Liver (tissue), 9 donors: ENCODE data around the gene ZNG1E. TPM values are rescaled to one million over a fixed set of nuclear protein-coding genes. Genes with fewer than 3 reads are reported as not detected.
A peak's percentile ranks its signal among the peaks of the same experiment; 100 is the strongest.
"Not testable (repeated sequence)": the region's sequence is repeated elsewhere in the genome, so short reads cannot be mapped to it uniquely, and the experiment has no call there.

Source experiments
- DNase-seq: peaks from one replicate; pipeline ENCODE4 v3.0.0-alpha.2; 2017; ENCODE audit warnings: low spot score
- H3K27ac ChIP-seq, 2 donors: one replicate each; pipeline ENCODE4 v1.7.0; 2013; ENCODE audit warnings: inconsistent platforms in 2 of 2, low read length in 2 of 2, control low read depth in 1 of 2, low read depth in 1 of 2, mild to moderate bottlenecking in 1 of 2
- H3K27me3 ChIP-seq, 4 donors: one replicate each; pipeline versions ENCODE4 v1.6.1 to v1.7.0; 2013; ENCODE audit warnings: low read length in 3 of 4, inconsistent platforms in 1 of 4, mild to moderate bottlenecking in 1 of 4, moderate library complexity in 1 of 4; ENCODE audit not compliant: control insufficient read depth in 4 of 4, insufficient read depth in 4 of 4
- H3K36me3 ChIP-seq, 4 donors: one replicate each; pipeline versions ENCODE4 v1.6.1 to v1.7.0; 2013; ENCODE audit warnings: low read length in 3 of 4, mild to moderate bottlenecking in 3 of 4, low read depth in 1 of 4, moderate library complexity in 1 of 4; ENCODE audit not compliant: control insufficient read depth in 4 of 4, insufficient read depth in 3 of 4
- H3K4me1 ChIP-seq, 4 donors: one replicate each; pipeline versions ENCODE4 v1.6.1 to v1.7.0; 2013; ENCODE audit warnings: low read length in 3 of 4, mild to moderate bottlenecking in 3 of 4, moderate library complexity in 1 of 4; ENCODE audit not compliant: control insufficient read depth in 4 of 4, insufficient read depth in 4 of 4
- H3K4me3 ChIP-seq, 3 donors: one replicate each; pipeline versions ENCODE4 v1.6.1 to v1.7.0; 2013; ENCODE audit warnings: low read length in 3 of 3, control low read depth in 1 of 3, low read depth in 1 of 3, mild to moderate bottlenecking in 1 of 3
- H3K9ac ChIP-seq, 2 donors: one replicate each; pipeline ENCODE4 v1.7.0; 2013; ENCODE audit warnings: low read length in 2 of 2, mild to moderate bottlenecking in 2 of 2, moderate library complexity in 2 of 2, control low read depth in 1 of 2, low read depth in 1 of 2
- H3K9me3 ChIP-seq, 4 donors: one replicate each; pipeline versions ENCODE4 v1.6.1 to v1.7.0; 2013; ENCODE audit warnings: low read length in 3 of 4; ENCODE audit not compliant: control insufficient read depth in 4 of 4
- CTCF ChIP-seq: fragments of 150-350 bp; IDR thresholded peaks from 2 replicates; pipeline ENCODE4 v1.5.1; 2017; ENCODE audit warnings: improper control_type of control experiment, low read depth, low read length; ENCODE audit not compliant: missing input control
- GABPA ChIP-seq, 2 donors: IDR thresholded peaks in 1 of 2; conservative IDR thresholded peaks in 1 of 2; 2 replicates each; pipeline ENCODE4 v1.6.1; 2016; ENCODE audit warnings: antibody characterized with exemption in 2 of 2, mild to moderate bottlenecking in 1 of 2, moderate library complexity in 1 of 2
- HNF4A ChIP-seq, 2 donors: conservative IDR thresholded peaks; 2 replicates each; pipeline ENCODE4 v1.6.1; 2016; ENCODE audit warnings: antibody characterized with exemption in 2 of 2, mild to moderate bottlenecking in 2 of 2
- RAD21 ChIP-seq, 2 donors: IDR thresholded peaks; 2 replicates each; pipeline ENCODE4 v1.6.1; 2016; ENCODE audit warnings: antibody characterized with exemption in 2 of 2, mild to moderate bottlenecking in 2 of 2
- RXRA ChIP-seq, 2 donors: IDR thresholded peaks; 2 replicates each; pipeline ENCODE4 v1.6.1; 2017 to 2018; ENCODE audit warnings: antibody characterized with exemption in 2 of 2, mild to moderate bottlenecking in 1 of 2
- SP1 ChIP-seq: IDR thresholded peaks from 2 replicates; pipeline ENCODE4 v1.6.1; 2018; ENCODE audit warnings: antibody characterized with exemption, mild to moderate bottlenecking
- TAF1 ChIP-seq: conservative IDR thresholded peaks from 2 replicates; pipeline ENCODE4 v1.6.1; 2016; ENCODE audit warnings: antibody characterized with exemption, mild to moderate bottlenecking
- YY1 ChIP-seq: IDR thresholded peaks from 2 replicates; pipeline ENCODE4 v1.6.1; 2016; ENCODE audit warnings: antibody characterized with exemption, mild to moderate bottlenecking
- ZBTB33 ChIP-seq: IDR thresholded peaks from 2 replicates; pipeline ENCODE4 v1.6.1; 2016; ENCODE audit warnings: antibody characterized with exemption
- WGBS: extraction: QIAGEN DNeasy Blood & Tissue Kit; methylation state at CpG from one replicate; pipeline ENCODE4 v1.1.7; 2013; 5-methylcytosine and 5-hydroxymethylcytosine counted together
- polyA plus RNA-seq, 2 donors: library from polyadenylated mRNA; stranded (reverse) in 1 of 2; unstranded in 1 of 2; fragments of 200-250 nt in 1 of 2; fragments of >200 nt in 1 of 2; fragmentation: Nextera tagmentation in 1 of 2; extraction: Ambion mirVana in 1 of 2; gene quantifications; one replicate each; pipeline versions ENCODE4 v1.2.1 to v1.2.3, GENCODE V29; 2013 to 2015
- total RNA-seq, 2 donors: library from RNA; depleted of rRNA; stranded (reverse); fragments of >200 nt; gene quantifications; one replicate each; pipeline ENCODE4 v1.2.3, GENCODE V29; 2014
- donor health status: healthy.
- donor health status: healthy.
- donor health status: healthy.
- donor health status: healthy.
- donor health status: healthy.

ZNG1E gene
- total RNA-seq (10 to 100 TPM; 11.3 to 64.7 TPM), polyA plus RNA-seq (10 to 100 TPM; 39.4 to 90.3 TPM)

- H3K27me3 ChIP-seq, H3K4me1 ChIP-seq, H3K9me3 ChIP-seq, H3K36me3 ChIP-seq: not testable (repeated sequence)
- peak; percentile 31 for DNase-seq
- TF ChIP-seq SP1 (peak; percentile 27), YY1 (peak; percentile 29), ZBTB33 (peak; percentile 86), RXRA (IDR thresholded peaks at IDR 0.05) (peak in 1 of 2 donors; percentile 26)
- WGBS = under 1% methylated on average over 24 of the region's 33 CpGs
- Histone ChIP-seq H3K4me3 (peak within 1 kb of the TSS; percentile 38 to 47 (median 42)), H3K27ac (peak within 1 kb of the TSS; percentile 56 to 63), H3K9ac (peak within 1 kb of the TSS in 1 of 2 donors; percentile 53)
Measured at GRCh38 chr9:65675589-65676021, at the start of gene ZNG1E. ZNG1E (plus strand) TSS chr9:65675928; CDS start chr9:65675977, 49 bp downstream.

DNA sequence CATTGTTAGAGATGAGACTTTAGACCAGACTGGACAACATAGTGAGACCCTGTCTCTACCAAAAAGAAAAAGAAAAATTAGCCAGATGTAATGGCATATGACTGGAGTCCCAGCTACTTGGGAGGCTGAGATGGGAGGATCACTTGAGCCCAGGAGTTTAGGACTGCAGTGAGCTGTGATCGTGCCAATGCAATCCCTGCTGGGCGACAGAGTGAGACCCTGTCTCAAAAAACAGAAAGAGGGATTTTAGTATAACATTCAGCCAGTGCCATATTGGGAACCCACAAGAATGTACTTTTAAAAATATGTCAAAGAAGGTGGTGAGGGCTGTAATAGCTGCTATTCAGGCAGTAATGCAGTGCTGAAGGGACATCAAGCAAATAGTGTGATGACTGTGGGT is 2.1 kb upstream of the ZNG1E start:
- WGBS = 79% methylated on average over 2 of the region's 2 CpGs
- H3K27ac ChIP-seq, H3K4me3 ChIP-seq, DNase-seq, H3K4me1 ChIP-seq, H3K36me3 ChIP-seq, H3K9ac ChIP-seq, H3K9me3 ChIP-seq, H3K27me3 ChIP-seq: not testable (repeated sequence)

- not testable (repeated sequence) for H3K27me3 ChIP-seq, H3K4me1 ChIP-seq, DNase-seq, H3K9ac ChIP-seq, H3K4me3 ChIP-seq, H3K9me3 ChIP-seq, H3K27ac ChIP-seq, H3K36me3 ChIP-seq
- 51% methylated on average over 4 of the region's 5 CpGs for WGBS
Measured at GRCh38 chr9:65675018-65675417, 710 bp upstream of the ZNG1E start.

DNA sequence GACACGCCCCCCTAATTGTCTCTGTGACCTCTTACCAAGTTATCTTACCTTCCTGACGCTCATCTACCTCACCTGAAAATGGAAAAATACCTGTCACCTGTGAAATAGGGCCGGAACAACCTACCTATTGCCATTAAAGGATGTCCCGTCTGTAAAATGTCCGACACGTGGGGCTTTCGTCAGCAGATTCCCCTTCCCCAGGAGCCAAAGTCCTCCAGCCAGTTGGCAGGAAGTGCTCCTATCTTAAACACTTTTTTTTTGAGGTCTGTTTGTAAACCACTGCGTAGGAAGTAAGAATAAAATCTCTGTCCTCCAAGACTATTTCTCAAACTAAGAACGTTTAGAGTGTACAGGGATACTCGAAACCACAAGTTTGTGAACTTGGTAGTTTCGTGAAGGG is 661 bp downstream of the ZNG1E start:
- H3K36me3 ChIP-seq, H3K4me1 ChIP-seq, H3K9me3 ChIP-seq, DNase-seq, H3K27me3 ChIP-seq: not testable (repeated sequence)
- H3K4me3 ChIP-seq = peak overlapping the region in 2 of 3 donors; percentile 23 to 38
- peak; percentile 40 for TF ChIP-seq TAF1
- peak; percentile 15 for TF ChIP-seq SP1
- peak in 1 of 2 donors; percentile 27 for TF ChIP-seq GABPA (IDR thresholded peaks at IDR 0.05 in 1 of 2, conservative IDR thresholded peaks at IDR 0.05 in 1 of 2)
- peak; percentile 44 to 60 for TF ChIP-seq HNF4A (conservative IDR thresholded peaks at IDR 0.05)
- 0% methylated on average over 6 of the region's 11 CpGs for WGBS
- H3K9ac ChIP-seq = peak overlapping the region in 1 of 2 donors; percentile 53
- peak overlapping the region; percentile 31 to 35 for H3K27ac ChIP-seq

DNA sequence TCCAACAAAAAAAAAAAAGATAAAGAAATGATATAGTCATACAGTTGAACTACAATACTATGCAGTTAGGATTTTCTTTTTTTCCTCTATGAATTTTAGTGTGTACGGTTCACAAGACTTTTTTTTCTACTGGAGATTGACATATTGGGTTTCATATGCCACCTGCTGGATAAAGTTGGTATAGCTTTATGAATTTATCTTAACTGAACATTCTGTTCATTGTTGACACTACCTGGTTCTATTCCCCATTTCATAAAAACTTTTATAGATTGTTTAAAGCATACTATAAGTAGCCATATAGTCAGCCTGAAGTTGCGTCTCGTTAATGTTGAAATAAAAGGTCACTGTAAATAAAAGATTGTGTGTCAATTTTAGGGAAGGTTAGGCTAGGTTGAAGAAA is 2.8 kb downstream of the ZNG1E start:
- not testable (repeated sequence) for DNase-seq, H3K9me3 ChIP-seq, H3K36me3 ChIP-seq, H3K27ac ChIP-seq, H3K27me3 ChIP-seq, H3K4me3 ChIP-seq, H3K9ac ChIP-seq, H3K4me1 ChIP-seq
- TF ChIP-seq CTCF = peak; percentile 19
- TF ChIP-seq RAD21 (IDR thresholded peaks at IDR 0.05) = peak; percentile 41 to 46
- WGBS = 12% methylated on average over 3 of the region's 3 CpGs

- H3K27ac ChIP-seq, H3K27me3 ChIP-seq, H3K4me3 ChIP-seq, DNase-seq, H3K4me1 ChIP-seq, H3K9ac ChIP-seq, H3K9me3 ChIP-seq, H3K36me3 ChIP-seq: not testable (repeated sequence)
- WGBS = 100% methylated on average over 1 of the region's 2 CpGs
Measured at GRCh38 chr9:65703550-65703949, 27.8 kb downstream of the ZNG1E start.
